H1 (cell line): Measurements from ENCODE around the gene C19orf38. TPM values are rescaled to one million over a fixed set of nuclear protein-coding genes. Genes with fewer than 3 reads are reported as not detected.
A peak's percentile ranks its signal among the peaks of the same experiment; 100 is the strongest.

Experiments
- EGR1 ChIP-seq: IDR thresholded peaks from 2 replicates; pipeline ENCODE4 v1.6.1; 2011; ENCODE audit warnings: low read depth, low read length, borderline replicate concordance
- polyA plus RNA-seq, 7 experiments: library from polyadenylated mRNA; depleted of rRNA in 3 of 7; stranded (reverse) in 5 of 7; unstranded in 2 of 7; fragments of >200 nt in 5 of 7; fragments of 200-250 nt in 2 of 7; gene quantifications; 1 replicate in 5 of 7; 2 replicates in 1 of 7; 4 replicates in 1 of 7; pipeline versions ENCODE4 v1.2.1 to v1.2.3, GENCODE V29; 2011 to 2013; ENCODE audit warnings: missing spikeins in 2 of 7, mixed read lengths in 2 of 7
- total RNA-seq: library from RNA; stranded (reverse); fragmentation: NEBNext Ultra II Directional; extraction: Animal tissue kit (Norgen Biotek cat#: 25700); gene quantifications from 2 replicates; pipeline ENCODE4 v1.2.1, GENCODE V29; 2021

Gene C19orf38
- total and polyA plus RNA-seq, 2 of the 8 experiments (the other 6 are each of a cell fraction or from before 2014, with no cell fraction given) = 0.53 TPM; not detected in 1

GRCh38 chr19:10870501-10870954, 22.3 kb downstream of the C19orf38 start (continued):
- TF ChIP-seq EGR1 = peak; percentile 99
